ENCODE measurements around the gene MTG2. TPM values are rescaled to one million over a fixed set of nuclear protein-coding genes. Genes with fewer than 3 reads are reported as not detected.

Gene MTG2
- total and polyA plus RNA-seq, 2 experiments from 2014 or later = 11.3 to 11.7 TPM

GRCh38 chr20:62135573-62136266, 47.1 kb upstream of the MTG2 start:
- Mint-ChIP-seq H3K9me3 (no peaks in the 10 kb centered on the region; the same call in 2 of the 3 replicates), H3K4me3 (no peak overlapping the region), H3K36me3 (ENCODE audit: low read depth) (peaks cover 97% of the 10 kb centered on the region), H3K4me1 (peaks cover 3% of the 10 kb centered on the region), H3K27ac (no peak overlapping the region), H3K27me3 (ENCODE audit: insufficient read depth, low read depth, poor library complexity) (peaks cover 14% of the 10 kb centered on the region)
- H3K9me2 ChIP-seq (ENCODE audit: insufficient read depth) = no peaks in the 10 kb centered on the region
- no peaks in the 10 kb centered on the region for H3K27me3 ChIP-seq (ENCODE audit: insufficient read depth)
- no peak for ATAC-seq
- no peak overlapping the region for H3K4me2 ChIP-seq
- H2AFZ ChIP-seq = no peak overlapping the region
- peaks cover 35% of the 10 kb centered on the region for H3F3A ChIP-seq (replicated peaks; ENCODE audit: low read depth)
- TF ChIP-seq POLR2AphosphoS5 (IDR thresholded peaks at IDR 0.05; ENCODE audit: low read depth) = no peak
- no peak for TF ChIP-seq ZNF114 (CRISPR knock-in tag; IDR thresholded peaks at IDR 0.05)
- TF ChIP-seq EZH2 (IDR thresholded peaks at IDR 0.05; ENCODE audit: low read depth, unreplicated experiment) = no peak
- TF ChIP-seq REST (IDR thresholded peaks at IDR 0.05; ENCODE audit: unreplicated experiment) = no peak
- no peak for TF ChIP-seq ETS1 (IDR thresholded peaks at IDR 0.05)
- no peak for TF ChIP-seq CREB1 (CRISPR knock-in tag; IDR thresholded peaks at IDR 0.05; ENCODE audit: low read depth)
- no peak for TF ChIP-seq ZNF462 (CRISPR knock-in tag; IDR thresholded peaks at IDR 0.05)
- H3K4me3 ChIP-seq = no peak overlapping the region
- no peaks in the 10 kb centered on the region for H3K4me1 ChIP-seq (ENCODE audit: insufficient read depth)
- no peak overlapping the region for H3K27ac ChIP-seq (ENCODE audit: low read depth)
- peaks cover 45% of the 10 kb centered on the region for H4K20me1 ChIP-seq (replicated peaks; ENCODE audit: insufficient read depth)
- DNase-seq (ENCODE audit: low spot score) = no peak
- peaks cover 24% of the 10 kb centered on the region for H3K79me2 ChIP-seq (replicated peaks; ENCODE audit: insufficient read depth)
- peaks cover 55% of the 10 kb centered on the region for H3K36me3 ChIP-seq (ENCODE audit: insufficient read depth)

Data from GM23338 (cell line).